ENCODE results near the gene GRWD1. TPM values are rescaled to one million over a fixed set of nuclear protein-coding genes. Genes with fewer than 3 reads are reported as not detected.

The GRWD1 gene
- total and polyA plus RNA-seq, 9 donors = 20.4 to 29.9 (median 25.8) TPM

DNA sequence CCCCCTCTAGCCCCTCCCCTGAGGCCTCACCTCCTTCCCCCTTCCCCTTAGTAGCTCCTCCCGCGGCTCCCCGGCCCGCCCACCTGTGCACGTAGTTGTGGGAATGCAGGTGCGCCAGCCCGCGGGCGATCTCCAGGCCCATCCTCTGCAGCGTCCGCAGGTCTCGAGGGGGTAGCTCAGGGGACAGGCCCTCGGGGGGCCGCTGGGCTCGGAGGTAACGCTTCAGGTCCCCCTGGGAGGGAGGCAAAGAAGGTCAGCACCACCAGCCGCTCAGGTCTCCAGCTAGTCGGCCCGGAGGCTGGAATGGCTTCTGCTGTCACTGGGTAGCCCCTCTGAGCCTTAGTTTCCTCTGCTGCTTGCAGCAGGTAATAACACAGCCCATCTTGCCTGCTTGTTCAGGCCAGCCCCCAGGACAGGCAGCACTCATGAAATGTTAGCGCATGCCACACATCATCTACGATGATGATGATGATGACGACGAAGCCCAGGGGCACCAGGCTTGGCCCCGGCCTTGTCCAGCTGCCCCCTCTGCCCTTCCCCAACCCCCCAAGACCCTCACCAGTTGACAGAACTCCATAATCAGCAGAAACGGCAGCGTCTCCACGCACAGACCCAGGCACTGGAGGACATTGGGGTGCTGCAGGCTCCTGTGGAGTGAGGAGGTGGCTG lies 56.7 kb downstream of the GRWD1 start:
- Histone ChIP-seq H3K27ac (ENCODE audit: low read length) (no peak overlapping the region), H3K27me3 (ENCODE audit: control insufficient read depth, insufficient read depth, low read length) (peaks cover 39% of the 10 kb centered on the region), H3K36me3 (ENCODE audit: control insufficient read depth, insufficient read depth, low read length) (no peaks in the 10 kb centered on the region), H3K4me1 (ENCODE audit: control insufficient read depth, insufficient read depth, low read length) (no peaks in the 10 kb centered on the region), H3K4me3 (ENCODE audit: low read length) (no peak overlapping the region), H3K9me3 (replicated peaks; ENCODE audit: control insufficient read depth, low read depth, low read length) (no peaks in the 10 kb centered on the region)
- no peak for DNase-seq
- WGBS (ENCODE audit: insufficient coverage) = 21% methylated on average over 21 of the region's 27 CpGs

DNA sequence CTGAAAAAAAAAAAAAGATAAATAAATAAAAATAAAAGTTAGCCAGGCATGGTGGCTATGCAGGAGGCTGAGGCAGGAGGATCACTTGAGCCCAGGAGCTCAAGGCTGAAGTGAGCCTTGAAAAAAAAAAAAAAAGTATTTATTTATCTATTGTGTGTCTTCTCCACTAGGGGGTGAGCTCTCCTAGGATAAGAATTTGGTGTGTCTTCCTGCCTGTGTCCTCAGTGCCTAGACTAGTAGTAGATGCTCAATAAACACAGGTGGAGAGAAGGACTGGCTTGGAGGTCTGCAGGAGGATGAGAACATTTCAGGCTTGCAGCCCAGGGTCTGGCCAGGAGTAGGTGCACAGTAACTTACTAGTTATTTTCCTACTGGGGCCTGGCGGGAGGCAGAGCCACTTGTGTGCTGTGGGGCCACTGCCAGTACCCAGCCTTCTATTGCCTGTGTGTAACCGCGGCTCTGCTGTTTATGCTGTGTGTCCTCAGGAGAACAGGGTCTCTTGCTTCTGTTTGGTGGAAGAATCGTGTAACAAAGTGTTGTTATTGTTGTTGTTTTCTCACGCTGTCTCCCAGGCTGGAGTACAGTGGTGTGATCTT lies 60.5 kb downstream of the GRWD1 start:
- peaks cover 42% of the 10 kb centered on the region for H3K27me3 ChIP-seq (ENCODE audit: control insufficient read depth, insufficient read depth, low read length)
- no peaks in the 10 kb centered on the region for H3K36me3 ChIP-seq (ENCODE audit: control insufficient read depth, insufficient read depth, low read length)
- no peak for DNase-seq
- H3K4me1 ChIP-seq (ENCODE audit: control insufficient read depth, insufficient read depth, low read length) = peaks cover 5% of the 10 kb centered on the region
- no peaks in the 10 kb centered on the region for H3K9me3 ChIP-seq (replicated peaks; ENCODE audit: control insufficient read depth, low read depth, low read length)
- WGBS (ENCODE audit: insufficient coverage) = 90% methylated on average over 4 of the region's 5 CpGs
- H3K27ac ChIP-seq (ENCODE audit: low read length) = no peak overlapping the region
- no peak overlapping the region for H3K4me3 ChIP-seq (ENCODE audit: low read length)

Other genes with a start within 250 kb of the GRWD1 start
- 33.2 TPM for gene CARD8, start 190.1 kb upstream of the GRWD1 start, total RNA-seq
- 10 to 100 TPM; 29.3 to 42.6 (median 36.0) TPM for gene CARD8, start 190.1 kb upstream of the GRWD1 start, polyA plus RNA-seq (ENCODE audit: insufficient read depth in 1 of 8, insufficient read length in 8 of 8, low replicate concordance in 1 of 8)
- gene ZNF114, start 175.9 kb upstream of the GRWD1 start, total RNA-seq = 5.2 TPM
- 1 to 10 TPM; 1.8 to 4.5 (median 3.2) TPM for gene ZNF114, start 175.9 kb upstream of the GRWD1 start, polyA plus RNA-seq (ENCODE audit: insufficient read depth in 1 of 8, insufficient read length in 8 of 8, low replicate concordance in 1 of 8)
- 67.4 TPM for gene EMP3, start 120.4 kb upstream of the GRWD1 start, total RNA-seq
- 100 to 1,000 TPM; 121 to 166 (median 144) TPM for gene EMP3, start 120.4 kb upstream of the GRWD1 start, polyA plus RNA-seq (ENCODE audit: insufficient read depth in 1 of 8, insufficient read length in 8 of 8, low replicate concordance in 1 of 8)
- 4.1 TPM for gene TMEM143, start 82.0 kb upstream of the GRWD1 start, total RNA-seq
- gene TMEM143, start 82.0 kb upstream of the GRWD1 start, polyA plus RNA-seq (ENCODE audit: insufficient read depth in 1 of 8, insufficient read length in 8 of 8, low replicate concordance in 1 of 8) = 10 to 100 TPM in 7 of 8 donors, 1 to 10 TPM in 1; 8.0 to 17.4 (median 15.0) TPM
- gene SYNGR4, start 81.6 kb upstream of the GRWD1 start, total RNA-seq = not detected
- gene SYNGR4, start 81.6 kb upstream of the GRWD1 start, polyA plus RNA-seq (ENCODE audit: insufficient read depth in 1 of 8, insufficient read length in 8 of 8, low replicate concordance in 1 of 8) = under 1 TPM in 1 of 8 donors, not detected in 7; 0.17 TPM
- gene KDELR1, start 54.4 kb upstream of the GRWD1 start, total RNA-seq = 57.5 TPM
- gene KDELR1, start 54.4 kb upstream of the GRWD1 start, polyA plus RNA-seq (ENCODE audit: insufficient read depth in 1 of 8, insufficient read length in 8 of 8, low replicate concordance in 1 of 8) = 100 to 1,000 TPM; 104 to 162 (median 129) TPM
- gene GRIN2D, start 52.3 kb upstream of the GRWD1 start, total RNA-seq = 0.58 TPM
- 1 to 10 TPM in 7 of 8 donors, under 1 TPM in 1; 0.93 to 3.1 (median 2.1) TPM for gene GRIN2D, start 52.3 kb upstream of the GRWD1 start, polyA plus RNA-seq (ENCODE audit: insufficient read depth in 1 of 8, insufficient read length in 8 of 8, low replicate concordance in 1 of 8)
- 0.49 TPM for gene KCNJ14, start 9.6 kb downstream of the GRWD1 start, total RNA-seq
- gene KCNJ14, start 9.6 kb downstream of the GRWD1 start, polyA plus RNA-seq (ENCODE audit: insufficient read depth in 1 of 8, insufficient read length in 8 of 8, low replicate concordance in 1 of 8) = 1 to 10 TPM in 2 of 8 donors, under 1 TPM in 6; 0.48 to 1.2 (median 0.92) TPM
- gene CYTH2, start 23.4 kb downstream of the GRWD1 start, total RNA-seq = 24.2 TPM
- 10 to 100 TPM; 37.4 to 54.5 (median 45.1) TPM for gene CYTH2, start 23.4 kb downstream of the GRWD1 start, polyA plus RNA-seq (ENCODE audit: insufficient read depth in 1 of 8, insufficient read length in 8 of 8, low replicate concordance in 1 of 8)
- gene LMTK3, start 65.9 kb downstream of the GRWD1 start, total RNA-seq = 0.04 TPM
- under 1 TPM in 7 of 8 donors, not detected in 1; 0.03 to 0.39 (median 0.18) TPM for gene LMTK3, start 65.9 kb downstream of the GRWD1 start, polyA plus RNA-seq (ENCODE audit: insufficient read depth in 1 of 8, insufficient read length in 8 of 8, low replicate concordance in 1 of 8)
- gene SULT2B1, start 106.2 kb downstream of the GRWD1 start, total RNA-seq = 0.13 TPM
- gene SULT2B1, start 106.2 kb downstream of the GRWD1 start, polyA plus RNA-seq (ENCODE audit: insufficient read depth in 1 of 8, insufficient read length in 8 of 8, low replicate concordance in 1 of 8) = 1 to 10 TPM in 1 of 8 donors, under 1 TPM in 6, not detected in 1; 0.11 to 2.9 (median 0.27) TPM
- not detected for gene SPACA4, start 160.8 kb downstream of the GRWD1 start, total RNA-seq
- not detected for gene SPACA4, start 160.8 kb downstream of the GRWD1 start, polyA plus RNA-seq (ENCODE audit: insufficient read depth in 1 of 8, insufficient read length in 8 of 8, low replicate concordance in 1 of 8)
- 0.13 TPM for gene FAM83E, start 169.1 kb downstream of the GRWD1 start, total RNA-seq
- gene FAM83E, start 169.1 kb downstream of the GRWD1 start, polyA plus RNA-seq (ENCODE audit: insufficient read depth in 1 of 8, insufficient read length in 8 of 8, low replicate concordance in 1 of 8) = 1 to 10 TPM in 1 of 8 donors, under 1 TPM in 6, not detected in 1; 0.11 to 1.2 (median 0.18) TPM
- 2,914 TPM for gene RPL18, start 173.2 kb downstream of the GRWD1 start, total RNA-seq
- 1,000 to 10,000 TPM; 1,793 to 2,160 (median 1,901) TPM for gene RPL18, start 173.2 kb downstream of the GRWD1 start, polyA plus RNA-seq (ENCODE audit: insufficient read depth in 1 of 8, insufficient read length in 8 of 8, low replicate concordance in 1 of 8)
- gene SPHK2, start 173.5 kb downstream of the GRWD1 start, total RNA-seq = 4.1 TPM
- 10 to 100 TPM in 4 of 8 donors, 1 to 10 TPM in 4; 7.0 to 11.8 (median 9.9) TPM for gene SPHK2, start 173.5 kb downstream of the GRWD1 start, polyA plus RNA-seq (ENCODE audit: insufficient read depth in 1 of 8, insufficient read length in 8 of 8, low replicate concordance in 1 of 8)
- gene DBP, start 191.4 kb downstream of the GRWD1 start, total RNA-seq = 9.8 TPM
- 10 to 100 TPM in 1 of 8 donors, 1 to 10 TPM in 7; 3.0 to 10.8 (median 6.2) TPM for gene DBP, start 191.4 kb downstream of the GRWD1 start, polyA plus RNA-seq (ENCODE audit: insufficient read depth in 1 of 8, insufficient read length in 8 of 8, low replicate concordance in 1 of 8)
- 6.2 TPM for gene CA11, start 200.2 kb downstream of the GRWD1 start, total RNA-seq
- 10 to 100 TPM in 7 of 8 donors, 1 to 10 TPM in 1; 7.9 to 22.1 (median 14.0) TPM for gene CA11, start 200.2 kb downstream of the GRWD1 start, polyA plus RNA-seq (ENCODE audit: insufficient read depth in 1 of 8, insufficient read length in 8 of 8, low replicate concordance in 1 of 8)
- 0.18 TPM for gene NTN5, start 227.0 kb downstream of the GRWD1 start, total RNA-seq
- gene NTN5, start 227.0 kb downstream of the GRWD1 start, polyA plus RNA-seq (ENCODE audit: insufficient read depth in 1 of 8, insufficient read length in 8 of 8, low replicate concordance in 1 of 8) = 1 to 10 TPM in 7 of 8 donors, under 1 TPM in 1; 0.64 to 8.5 (median 2.2) TPM
- gene FUT2, start 250.0 kb downstream of the GRWD1 start, total RNA-seq = not detected
- gene FUT2, start 250.0 kb downstream of the GRWD1 start, polyA plus RNA-seq (ENCODE audit: insufficient read depth in 1 of 8, insufficient read length in 8 of 8, low replicate concordance in 1 of 8) = 1 to 10 TPM in 4 of 8 donors, under 1 TPM in 4; 0.53 to 3.8 (median 0.95) TPM

Data from muscle of leg (tissue), 11 donors.